Activated CD8-positive, alpha-beta memory T cell treated with anti-CD3 and anti-CD28 coated beads, Interleukin-2, amount 50 U/mL, for 4 hours (primary cell): Measurements from ENCODE around the gene MAMDC4.
"Not testable (repeated sequence)": the region's sequence is repeated elsewhere in the genome, so short reads cannot be mapped to it uniquely, and the experiment has no call there.

Experiments used
- DNase-seq: peaks from one replicate; pipeline ENCODE4 v3.0.0-alpha.2; 2020

MAMDC4 gene

DNA sequence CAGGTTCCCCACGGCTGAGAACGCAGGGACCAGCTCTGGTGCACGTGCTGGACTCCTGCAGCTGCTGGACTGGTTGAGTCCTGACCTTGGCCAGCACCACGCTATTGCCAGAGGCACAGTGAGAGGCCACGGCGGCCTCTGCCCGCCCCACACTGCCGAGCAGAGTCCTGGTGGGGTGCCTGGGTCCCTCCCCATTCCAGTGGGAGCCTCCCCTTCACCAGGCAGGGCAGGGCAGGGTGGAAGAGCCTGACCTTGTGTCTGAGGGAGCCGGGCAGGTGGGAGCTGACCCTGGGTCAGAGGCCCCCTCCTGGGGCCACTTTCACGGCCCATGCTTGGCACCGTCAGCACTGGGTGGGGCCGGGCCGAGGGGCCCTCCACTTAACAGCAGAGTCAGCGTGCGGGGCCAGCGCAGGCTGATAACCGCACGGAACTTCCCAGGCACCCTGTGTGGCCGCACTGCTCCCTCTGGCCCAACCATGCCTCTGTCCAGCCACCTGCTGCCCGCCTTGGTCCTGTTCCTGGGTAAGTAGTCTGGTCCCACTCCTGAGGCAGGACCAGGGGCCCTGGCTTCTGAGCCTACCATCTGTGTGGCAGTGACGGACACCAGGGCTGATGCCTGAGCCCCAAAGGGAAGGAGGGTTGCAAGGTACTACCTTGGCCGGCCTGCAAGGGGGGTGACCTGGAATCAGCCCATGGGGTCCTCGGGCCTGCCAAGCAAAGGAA lies at the start of gene MAMDC4:
Gene MAMDC4 (plus strand): TSS at position 406 of the 723 bp plus-strand sequence. CDS start 71 bp downstream, at position 477.
- DNase-seq: no peak

- not testable (repeated sequence) for DNase-seq
Observed at GRCh38 chr9:136803009-136803550, 49.1 kb upstream of the MAMDC4 start.

DNA sequence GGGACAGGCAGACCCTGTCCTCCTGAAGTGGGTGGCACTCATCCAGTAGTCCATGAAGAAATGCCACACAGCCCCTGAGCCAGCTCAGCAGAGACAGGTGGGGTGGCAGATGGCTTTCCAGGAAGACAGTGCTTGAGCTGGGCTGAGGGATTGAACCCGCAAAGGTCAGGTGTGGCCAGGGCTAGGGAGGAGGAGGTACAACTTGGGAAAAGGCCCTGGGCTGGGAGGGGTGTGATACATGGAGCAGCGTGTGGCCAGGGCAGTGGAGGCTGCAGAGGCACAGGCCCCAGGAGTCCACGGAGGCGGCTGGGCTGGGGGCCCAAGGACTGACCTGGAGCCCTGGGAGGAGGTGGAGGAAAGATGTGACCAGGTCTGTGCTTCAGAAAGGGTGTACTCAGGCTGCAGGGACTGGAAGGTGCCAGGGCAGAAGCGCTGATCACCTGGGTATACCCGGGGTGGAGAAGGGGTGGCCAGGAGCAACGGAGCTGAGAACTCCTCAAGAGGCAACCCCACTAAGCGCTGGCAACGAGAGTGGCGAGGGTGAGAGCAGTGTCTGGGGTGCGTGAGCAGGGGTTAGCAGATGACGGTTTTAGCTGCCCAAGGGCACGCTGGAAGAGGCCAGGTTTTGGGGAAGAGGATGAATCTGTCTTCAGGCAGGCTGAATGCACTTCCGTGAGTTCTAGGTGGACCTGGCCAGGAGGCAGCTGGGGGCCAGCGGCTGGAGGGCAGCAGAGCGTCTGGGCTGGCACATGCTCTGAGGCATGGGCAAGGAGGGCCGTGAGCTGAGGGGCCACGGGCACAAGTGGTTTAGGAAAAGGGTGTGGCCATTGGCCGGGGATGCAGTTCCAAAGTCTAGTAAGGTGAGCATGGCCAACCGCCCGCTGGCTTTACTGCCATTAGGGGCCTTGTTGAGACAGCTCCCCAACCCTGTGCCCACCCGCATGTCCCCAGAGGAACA lies 48.3 kb upstream of the MAMDC4 start:
- no peak for DNase-seq

DNA sequence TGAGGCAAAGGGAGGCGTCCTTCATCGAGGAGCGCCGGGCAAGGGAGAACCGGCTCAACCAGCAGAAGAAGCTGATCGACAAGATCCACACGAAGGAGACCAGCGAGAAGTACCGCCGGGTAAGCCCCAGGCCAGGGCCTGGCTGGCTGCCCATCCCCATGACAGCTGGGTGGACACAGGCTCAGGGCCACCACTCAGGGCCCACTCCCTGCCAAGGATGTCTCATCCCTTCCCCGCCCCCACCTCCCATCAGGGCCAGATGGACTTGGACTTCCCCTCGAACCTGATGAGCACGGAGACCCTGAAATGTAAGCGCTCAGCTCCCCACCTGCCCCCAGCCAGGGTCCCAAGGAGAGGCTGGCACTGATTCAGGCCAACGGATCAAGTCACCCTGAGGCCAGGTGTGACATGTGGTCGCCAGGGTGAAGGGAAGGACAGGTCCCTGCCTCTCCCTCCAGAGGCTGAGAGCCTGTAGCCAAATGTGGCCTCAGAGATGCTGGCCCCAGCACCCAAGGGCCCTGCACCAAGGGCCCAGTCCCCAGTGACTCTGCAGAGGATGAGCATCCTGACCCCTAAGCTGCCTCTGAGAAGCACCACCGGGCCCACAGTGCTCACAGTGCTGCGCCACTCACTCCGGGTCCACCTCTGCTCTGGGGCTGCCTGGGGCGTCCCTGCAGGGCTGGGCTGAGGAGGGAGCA lies 47.5 kb upstream of the MAMDC4 start:
- DNase-seq: no peak

DNA sequence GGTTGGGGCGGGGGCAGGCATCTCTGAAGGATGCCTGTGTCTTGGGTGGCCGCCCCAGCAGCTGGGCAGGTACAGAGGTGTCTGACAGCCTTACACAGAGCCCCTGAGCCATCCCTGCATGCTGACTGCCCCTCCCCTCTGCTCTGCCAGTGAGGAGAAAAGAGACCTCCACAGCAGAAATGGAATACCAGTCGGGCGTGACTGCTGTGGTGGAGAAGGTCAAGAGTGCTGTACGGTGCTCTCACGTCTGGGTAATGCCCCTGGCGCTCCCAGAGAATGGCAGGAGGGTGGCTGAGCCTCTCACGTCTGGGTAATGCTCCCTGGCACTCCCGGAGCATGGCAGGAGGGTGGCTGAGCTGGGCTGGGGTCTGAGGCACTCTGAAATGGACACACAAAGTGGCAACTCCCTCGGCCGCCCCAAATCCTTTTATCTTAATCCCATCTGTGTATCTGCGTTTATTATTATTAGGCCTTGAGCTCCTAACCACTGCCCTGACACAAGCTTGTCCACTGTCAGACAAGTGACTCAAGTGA lies 46.9 kb upstream of the MAMDC4 start:
- no peak for DNase-seq

GRCh38 chr9:136806067-136806466 lies 46.1 kb upstream of the MAMDC4 start:
- no peak for DNase-seq

DNA sequence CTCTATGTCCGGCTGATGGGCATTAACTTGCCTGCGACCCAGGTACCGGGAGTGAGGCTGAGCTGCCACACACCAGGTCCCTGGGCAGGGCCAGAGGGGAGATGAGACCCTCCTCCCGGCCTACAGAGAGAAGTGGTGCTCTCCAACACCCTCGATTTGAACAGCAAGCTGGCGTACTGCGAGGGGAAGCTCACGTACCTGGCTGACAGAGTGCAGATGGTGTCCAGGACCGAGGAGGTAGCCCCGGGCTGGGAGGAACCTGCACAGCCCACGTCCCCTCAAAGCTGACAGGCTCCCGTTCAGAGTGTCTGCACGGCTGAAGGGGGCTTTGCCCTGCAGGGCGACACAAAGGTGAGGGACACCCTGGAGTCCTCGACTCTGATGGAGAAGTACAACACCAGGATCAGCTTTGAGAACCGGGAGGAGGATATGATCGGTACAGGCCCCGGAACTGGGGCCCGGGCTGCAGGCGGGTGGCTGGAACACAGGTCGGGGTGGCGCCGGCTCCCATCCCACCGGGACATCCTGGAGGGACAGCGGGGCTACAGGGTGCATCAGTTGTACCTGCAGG lies 45.4 kb upstream of the MAMDC4 start:
- no peak for DNase-seq

- peak; percentile 81 for DNase-seq
Observed at GRCh38 chr9:136807281-136808074, 44.7 kb upstream of the MAMDC4 start, which contains the start of gene RABL6. RABL6 (plus strand) TSS chr9:136807948; CDS start chr9:136808197, 249 bp downstream.

- peak; percentile 62 for DNase-seq
Observed at GRCh38 chr9:136808075-136808805, 43.9 kb upstream of the MAMDC4 start.

- DNase-seq: no peak
Observed at GRCh38 chr9:136808806-136809158, 43.4 kb upstream of the MAMDC4 start.

- no peak for DNase-seq
Observed at GRCh38 chr9:136814725-136815421, 37.3 kb upstream of the MAMDC4 start.

- DNase-seq: no peak
Observed at GRCh38 chr9:136815422-136815782, 36.7 kb upstream of the MAMDC4 start.

DNA sequence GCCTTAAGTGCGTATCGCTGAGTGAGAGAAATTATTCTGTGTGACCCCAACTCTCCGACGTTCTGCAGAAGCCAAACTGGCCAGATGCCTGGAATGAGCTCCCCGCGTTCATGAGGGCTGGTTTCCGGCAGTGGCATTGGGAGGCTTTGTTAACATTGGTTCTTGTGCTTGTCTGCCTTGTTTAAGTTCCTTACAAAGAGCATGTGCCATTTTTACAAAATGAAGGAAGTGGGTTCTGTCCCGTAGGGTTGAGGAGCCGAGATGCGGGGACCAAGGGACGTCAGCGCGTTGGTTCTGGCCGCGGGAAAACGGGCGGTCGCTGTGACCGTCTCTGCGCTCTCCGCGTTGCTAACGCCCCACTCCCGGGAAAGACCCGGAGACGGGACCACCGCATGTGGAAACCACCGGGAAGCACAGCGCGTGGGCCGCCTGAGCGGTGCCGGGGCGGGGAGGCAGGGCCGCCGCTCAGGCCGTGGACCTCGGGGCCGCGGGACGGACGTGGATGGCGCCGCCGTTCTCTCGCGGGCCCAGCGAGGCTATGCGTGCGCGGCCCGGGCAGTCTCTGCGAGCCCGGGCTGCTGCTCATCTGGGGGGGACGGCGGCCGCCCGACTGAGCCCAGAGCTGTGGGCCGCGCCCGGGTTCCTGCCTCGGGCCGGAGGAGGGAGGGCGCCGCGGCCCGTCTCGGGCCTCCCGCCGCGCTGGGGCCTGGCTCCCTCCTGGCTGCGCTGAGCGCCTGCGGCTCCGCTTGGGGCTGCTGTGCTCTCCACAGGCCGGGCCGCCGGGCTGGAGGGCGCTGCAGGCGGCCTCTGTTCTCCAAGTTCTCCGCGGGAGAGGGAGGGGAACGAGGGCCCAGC lies 30.9 kb upstream of the MAMDC4 start:
- DNase-seq: no peak

GRCh38 chr9:136821826-136822544 lies 30.2 kb upstream of the MAMDC4 start:
- DNase-seq: no peak

- DNase-seq: no peak
Observed at GRCh38 chr9:136823136-136824046, 28.8 kb upstream of the MAMDC4 start.

- DNase-seq: no peak
Observed at GRCh38 chr9:136824496-136825225, 27.5 kb upstream of the MAMDC4 start.
